HepG2 (cell line): ENCODE measurements around the gene SLC5A5.

Source experiments
- CREB3 ChIP-seq: sonication (generic); formaldehyde crosslinking; IDR thresholded peaks from 2 replicates; pipeline ENCODE4 v1.5.0; 2020; ENCODE audit warnings: missing genetic modification reagents
- ZNF569 ChIP-seq: sonication (generic); formaldehyde crosslinking; IDR thresholded peaks from 2 replicates; pipeline ENCODE4 v1.5.0; 2020; ENCODE audit warnings: mild to moderate bottlenecking, missing genetic modification reagents, moderate library complexity, borderline replicate concordance
- ZNF709 ChIP-seq: sonication (generic); formaldehyde crosslinking; IDR thresholded peaks from 2 replicates; pipeline ENCODE4 v1.5.0; 2020; ENCODE audit warnings: mild to moderate bottlenecking, missing genetic modification reagents
- ZSCAN5A ChIP-seq: sonication (generic); formaldehyde crosslinking; IDR thresholded peaks from 2 replicates; pipeline ENCODE4 v1.8.0; 2022; ENCODE audit warnings: mild to moderate bottlenecking, missing genetic modification reagents, borderline replicate concordance

- TF ChIP-seq ZNF709 (CRISPR knock-in tag) = no peak
- no peak for TF ChIP-seq CREB3 (CRISPR knock-in tag)
- TF ChIP-seq ZNF569 (CRISPR knock-in tag) = no peak
- no peak for TF ChIP-seq ZSCAN5A (CRISPR knock-in tag)
These were observed 61.8 kb downstream of the SLC5A5 start for GRCh38 chr19:17933414-17934129.
